Endometrium (tissue), 2 donors: ENCODE data around the gene GIMAP4.
"Not testable (repeated sequence)": the region's sequence is repeated elsewhere in the genome, so short reads cannot be mapped to it uniquely, and the experiment has no call there.

Experiments used
- FAIRE-seq: peaks from 2 replicates; lab custom pipeline; 2012; peaks lifted over from hg19 to GRCh38; lab: Jason Lieb, UNC
- donor health status: control.
- donor health status: control.

GIMAP4 gene

GRCh38 chr7:150567169-150567568 lies at the start of gene GIMAP4:
GIMAP4 (plus strand) TSS chr7:150567390; CDS start chr7:150569902, 2,512 bp downstream.
- FAIRE-seq: no peak

- FAIRE-seq: no peak
Observed at GRCh38 chr7:150519310-150519709, 47.9 kb upstream of the GIMAP4 start.

DNA sequence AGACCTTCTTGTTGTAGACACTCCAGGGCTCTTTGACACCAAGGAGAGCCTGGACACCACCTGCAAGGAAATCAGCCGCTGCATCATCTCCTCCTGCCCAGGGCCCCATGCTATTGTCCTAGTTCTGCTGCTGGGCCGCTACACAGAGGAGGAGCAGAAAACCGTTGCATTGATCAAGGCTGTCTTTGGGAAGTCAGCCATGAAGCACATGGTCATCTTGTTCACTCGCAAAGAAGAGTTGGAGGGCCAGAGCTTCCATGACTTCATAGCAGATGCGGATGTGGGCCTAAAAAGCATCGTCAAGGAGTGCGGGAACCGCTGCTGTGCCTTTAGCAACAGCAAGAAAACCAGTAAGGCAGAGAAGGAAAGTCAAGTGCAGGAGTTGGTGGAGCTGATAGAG lies 47.0 kb upstream of the GIMAP4 start:
- FAIRE-seq: no peak

DNA sequence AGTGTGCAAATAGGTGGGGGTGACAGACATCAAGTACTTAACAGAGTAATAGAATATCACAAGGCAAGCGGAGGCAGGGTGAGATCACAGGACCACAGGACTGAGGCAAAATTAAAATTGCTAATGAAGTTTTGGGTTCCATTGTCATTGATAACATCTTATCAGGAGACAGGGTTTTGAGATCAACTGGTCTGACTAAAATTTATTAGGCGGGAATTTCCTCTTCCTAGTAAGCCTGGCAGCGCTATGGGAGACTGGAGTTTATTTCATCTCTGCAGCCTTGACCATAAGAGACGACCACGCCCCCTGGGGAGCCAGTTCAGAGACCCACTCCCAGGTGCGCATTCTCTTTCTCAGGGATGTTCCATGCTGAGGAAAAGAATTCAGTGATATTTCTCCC lies 44.3 kb upstream of the GIMAP4 start:
- not testable (repeated sequence) for FAIRE-seq

DNA sequence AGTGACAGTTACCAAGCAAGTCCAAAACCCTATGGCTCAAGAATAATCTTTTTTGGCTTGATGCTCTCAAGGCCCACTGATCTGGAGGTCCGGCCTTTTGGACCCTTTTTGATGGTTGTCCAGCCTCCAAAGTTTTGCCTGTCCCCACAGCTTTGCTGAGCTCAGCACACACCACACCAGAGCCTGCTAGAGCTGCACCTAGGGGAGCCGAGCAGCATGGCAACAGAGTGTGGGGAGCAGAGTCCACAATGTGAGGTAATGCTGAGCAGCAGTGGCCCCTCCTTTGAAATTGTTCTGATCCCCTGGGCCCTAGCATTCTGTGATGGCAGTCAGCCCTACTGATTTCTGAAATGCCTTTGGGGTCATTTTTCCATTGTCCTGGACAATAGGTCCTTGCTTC lies 43.2 kb upstream of the GIMAP4 start:
- no peak for FAIRE-seq

DNA sequence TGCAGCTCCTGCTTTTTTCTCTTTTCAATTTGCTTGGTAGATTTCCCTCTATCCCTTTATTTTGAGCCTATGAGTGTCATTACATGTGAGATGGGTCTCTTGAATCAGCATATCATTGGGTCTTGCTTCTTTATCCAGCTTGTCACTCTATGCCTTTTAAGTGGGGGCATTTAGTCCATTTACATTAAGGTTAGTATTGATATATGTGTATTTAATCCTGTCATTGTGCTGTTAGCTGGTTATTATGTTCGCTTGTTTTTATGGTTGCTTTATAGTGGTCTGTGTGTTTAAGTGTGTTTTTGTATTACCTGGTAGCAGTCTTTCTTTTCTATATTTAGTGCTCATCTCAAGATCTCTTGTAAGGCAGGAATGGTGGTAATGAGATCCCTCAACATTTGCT lies 35.5 kb upstream of the GIMAP4 start:
- no peak for FAIRE-seq

DNA sequence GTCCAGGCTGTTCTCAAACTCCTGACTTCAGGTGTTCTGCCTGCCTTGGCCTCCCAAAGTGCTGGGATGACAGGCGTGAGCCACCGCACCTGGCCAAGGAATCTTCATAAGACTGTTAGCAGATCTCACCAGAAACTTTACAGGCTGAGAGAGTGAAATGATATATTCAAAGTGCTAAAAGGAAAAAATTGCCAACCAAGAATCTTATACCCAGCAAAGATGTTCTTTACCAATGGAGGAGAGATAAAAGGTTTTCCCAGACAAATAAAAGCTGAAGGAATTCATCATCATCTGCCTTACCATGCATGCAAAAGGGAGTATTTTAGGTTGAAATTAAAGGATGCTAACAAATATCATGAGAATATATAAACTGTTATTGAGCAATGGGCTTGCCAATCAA lies 28.9 kb upstream of the GIMAP4 start:
- FAIRE-seq: no peak

- no peak for FAIRE-seq
Observed at GRCh38 chr7:150553163-150553562, 14.0 kb upstream of the GIMAP4 start.

- no peak for FAIRE-seq
Observed at GRCh38 chr7:150556521-150557138, 10.6 kb upstream of the GIMAP4 start.

DNA sequence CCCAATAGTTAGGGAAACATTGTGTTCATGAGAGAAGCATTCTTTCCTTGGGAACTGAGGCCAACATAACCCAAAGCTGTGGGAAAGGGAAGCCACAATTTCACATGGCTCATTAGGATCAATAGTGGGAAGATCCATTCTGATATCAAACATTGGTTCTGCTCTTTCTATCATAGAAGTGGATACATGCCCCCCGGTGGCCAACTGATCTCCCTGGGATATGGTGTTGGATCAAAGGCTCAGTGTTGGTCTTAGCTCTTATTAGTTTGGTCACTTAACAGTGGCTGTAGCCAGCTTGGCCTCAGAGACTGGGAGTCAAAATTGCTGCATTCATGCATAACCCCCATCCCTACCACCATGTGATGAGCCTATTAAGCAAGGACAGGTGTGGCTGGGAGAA lies 6.7 kb upstream of the GIMAP4 start:
- FAIRE-seq: no peak

GRCh38 chr7:150562919-150563318 lies 4.3 kb upstream of the GIMAP4 start:
- no peak for FAIRE-seq

DNA sequence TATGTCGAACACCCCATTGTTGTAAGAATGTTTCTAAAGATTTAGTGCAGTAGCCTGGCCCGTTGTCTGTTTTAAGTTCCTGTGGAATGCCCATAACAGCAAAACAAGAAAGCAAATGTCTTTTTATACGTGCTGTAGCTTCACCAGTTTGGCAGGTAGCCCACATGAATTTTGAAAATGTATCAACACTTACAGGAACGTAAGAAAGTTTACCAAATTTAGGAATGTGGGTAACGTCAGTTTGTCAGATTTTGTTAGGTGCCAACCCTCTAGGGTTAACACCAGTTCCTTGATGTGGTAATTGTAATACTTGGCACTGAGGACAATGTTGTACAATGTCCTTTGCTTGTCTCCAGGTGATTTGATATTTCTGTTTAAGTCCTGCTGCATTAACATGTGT lies 3.2 kb upstream of the GIMAP4 start:
- no peak for FAIRE-seq

DNA sequence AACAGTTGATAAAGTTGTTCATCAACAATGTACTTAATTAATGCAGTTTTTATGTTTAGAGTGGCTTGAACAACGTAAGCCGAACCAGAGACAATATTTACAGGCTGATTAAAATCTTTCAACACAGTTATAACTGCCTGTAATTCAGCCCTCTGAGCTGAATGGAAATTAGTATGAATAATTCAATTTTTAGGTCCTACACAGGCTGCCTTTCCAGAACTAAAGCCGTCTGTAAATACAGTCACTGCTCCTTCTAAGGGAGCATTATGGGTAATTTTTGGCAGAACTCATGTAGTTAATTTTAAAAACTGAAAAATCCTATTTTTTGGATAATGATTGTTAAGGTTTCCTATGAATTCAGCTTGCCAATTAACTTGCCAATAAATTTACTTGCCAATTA lies 2.6 kb upstream of the GIMAP4 start:
- no peak for FAIRE-seq

GRCh38 chr7:150565239-150565638 lies 2.0 kb upstream of the GIMAP4 start:
- no peak for FAIRE-seq

GRCh38 chr7:150566123-150566522 lies 1.1 kb upstream of the GIMAP4 start:
- no peak for FAIRE-seq

GRCh38 chr7:150566572-150566971 lies 618 bp upstream of the GIMAP4 start:
- FAIRE-seq: no peak

DNA sequence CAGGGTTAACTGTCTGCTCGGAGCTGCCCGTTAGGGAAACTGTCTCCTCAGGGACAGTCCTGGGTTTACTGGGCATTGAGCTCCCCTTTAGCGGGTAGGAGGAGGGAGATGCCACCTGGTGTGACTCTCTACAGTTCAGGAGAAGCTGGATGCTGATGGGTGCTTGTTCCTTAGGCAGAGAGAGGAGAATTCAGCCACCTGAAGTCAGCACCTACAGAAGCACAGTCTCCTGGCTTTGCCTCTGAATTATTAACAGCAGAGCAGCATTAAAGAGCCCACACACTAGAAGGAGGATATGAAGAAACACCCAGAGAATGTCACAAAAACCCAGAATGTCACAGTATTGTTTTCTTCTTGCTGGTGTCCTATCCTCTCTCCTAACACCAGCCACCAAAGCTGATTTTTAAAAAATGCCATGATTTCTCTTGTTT lies 696 bp downstream of the GIMAP4 start:
- no peak for FAIRE-seq

- FAIRE-seq: no peak
Observed at GRCh38 chr7:150568714-150569113, 1.5 kb downstream of the GIMAP4 start.

GRCh38 chr7:150569245-150569955 lies 2.2 kb downstream of the GIMAP4 start:
- no peak for FAIRE-seq

DNA sequence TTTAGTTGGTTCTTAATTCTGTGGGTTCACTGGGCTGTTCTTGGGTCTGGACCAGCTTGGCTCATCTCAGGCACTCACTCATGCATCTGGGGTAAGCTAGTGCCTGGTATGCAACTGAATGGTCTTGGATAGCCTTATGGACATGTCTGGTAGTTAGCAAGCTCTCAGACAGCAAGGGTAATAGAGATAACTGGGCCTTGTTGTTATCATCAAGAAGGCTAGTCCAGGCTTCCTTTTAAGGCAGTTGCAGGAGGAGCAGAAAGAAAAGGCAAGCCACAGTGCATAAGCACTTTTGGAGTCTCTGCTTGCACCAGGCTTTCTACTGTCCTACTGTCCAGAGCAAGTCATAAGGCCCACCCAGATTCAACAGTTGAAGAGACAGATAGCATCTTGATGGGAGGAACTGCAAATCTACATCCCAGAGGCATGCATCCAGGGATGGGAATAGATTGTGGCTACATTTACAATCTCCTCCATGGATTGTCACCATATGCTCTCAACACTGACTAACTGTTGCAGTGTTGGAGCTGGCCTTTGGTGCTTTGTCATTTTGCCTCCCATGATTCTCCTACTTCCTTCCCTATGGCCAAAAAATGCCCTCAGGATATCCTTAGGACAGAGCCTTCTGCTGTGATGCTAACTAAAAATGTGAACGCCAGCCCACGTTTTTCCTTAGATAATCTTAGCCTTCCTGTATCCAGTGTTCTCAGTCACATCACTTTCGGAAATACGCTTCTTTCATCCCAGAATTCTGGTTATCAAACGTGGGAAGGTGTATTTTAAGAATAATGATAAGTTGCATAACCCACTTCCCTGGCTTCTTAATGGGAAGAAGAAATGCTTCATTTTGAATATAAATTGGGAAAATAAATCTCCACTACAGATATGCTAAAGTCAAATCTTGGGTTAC lies 3.6 kb downstream of the GIMAP4 start:
- FAIRE-seq: no peak

- no peak for FAIRE-seq
Observed at GRCh38 chr7:150572496-150572895, 5.3 kb downstream of the GIMAP4 start.

DNA sequence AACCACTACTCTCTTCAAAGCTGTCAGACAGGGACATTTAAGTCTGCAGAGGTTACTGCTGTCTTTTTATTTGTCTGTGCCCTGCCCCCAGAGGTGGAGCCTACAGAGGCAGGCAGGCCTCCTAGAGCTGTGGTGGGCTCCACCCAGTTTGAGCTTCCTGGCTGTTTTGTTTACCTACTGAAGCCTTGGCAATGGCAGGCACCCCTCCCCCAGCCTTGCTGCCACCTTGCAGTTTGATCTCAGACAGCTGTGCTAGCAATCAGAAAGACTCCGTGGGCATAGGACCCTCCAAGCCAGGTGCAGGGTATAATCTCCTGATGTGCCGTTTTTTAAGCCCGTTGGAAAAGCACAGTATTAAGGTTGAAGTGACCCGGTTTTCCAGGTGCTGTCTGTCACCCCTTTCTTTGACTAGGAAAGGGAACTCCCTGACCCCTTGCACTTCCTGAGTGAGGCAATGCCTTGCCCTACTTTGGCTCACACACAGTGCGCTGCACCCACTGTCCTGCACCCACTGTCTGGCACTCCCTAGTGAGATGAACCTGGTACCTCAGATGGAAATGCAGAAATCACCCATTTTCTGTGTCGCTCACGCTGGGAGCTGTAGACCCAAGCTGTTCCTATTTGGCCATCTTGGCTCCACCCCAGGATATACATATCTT lies 12.9 kb downstream of the GIMAP4 start:
- not testable (repeated sequence) for FAIRE-seq
